ENCODE data around the gene DERL3.

DNA sequence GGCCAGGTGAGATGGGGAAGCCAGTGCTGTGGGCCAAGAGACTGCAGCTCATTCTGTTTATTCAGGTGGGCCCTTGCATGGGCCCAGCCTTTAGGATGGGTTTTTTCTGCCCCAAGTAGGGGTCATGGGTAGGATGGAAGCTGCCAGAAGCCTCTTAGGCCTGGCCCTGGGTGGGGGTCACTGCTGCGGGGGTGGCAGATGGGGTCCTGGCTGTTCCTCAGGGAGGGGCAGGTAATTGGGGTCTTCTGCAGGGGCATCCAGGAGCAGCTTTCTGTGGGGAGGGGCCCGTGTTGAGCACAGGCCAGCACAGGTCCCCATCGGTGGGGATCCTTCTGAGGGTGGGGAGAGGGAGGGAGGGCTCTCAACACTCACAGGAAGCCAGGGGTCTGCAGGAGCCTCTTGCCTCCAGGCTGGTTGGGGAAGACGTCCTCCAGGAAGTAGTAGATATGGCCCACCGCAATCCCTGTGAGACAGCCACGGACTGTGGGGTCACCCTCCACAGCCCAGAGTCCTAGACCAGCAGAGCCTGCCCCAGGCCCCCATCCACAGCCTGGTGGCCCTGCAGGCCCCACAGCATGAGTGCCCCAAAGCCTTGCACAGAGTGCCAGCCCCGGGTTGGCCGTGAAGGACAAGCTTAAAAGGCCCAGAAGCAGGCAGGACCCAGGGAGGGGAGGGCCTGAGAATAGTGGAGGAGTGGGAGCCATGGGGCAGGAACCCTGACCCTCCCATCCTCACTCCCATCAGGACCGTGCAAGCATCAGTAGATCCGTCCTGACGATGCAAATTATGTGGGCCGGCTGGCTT, 1.9 kb downstream of the DERL3 start:
- TF ChIP-seq, protein P1, sequence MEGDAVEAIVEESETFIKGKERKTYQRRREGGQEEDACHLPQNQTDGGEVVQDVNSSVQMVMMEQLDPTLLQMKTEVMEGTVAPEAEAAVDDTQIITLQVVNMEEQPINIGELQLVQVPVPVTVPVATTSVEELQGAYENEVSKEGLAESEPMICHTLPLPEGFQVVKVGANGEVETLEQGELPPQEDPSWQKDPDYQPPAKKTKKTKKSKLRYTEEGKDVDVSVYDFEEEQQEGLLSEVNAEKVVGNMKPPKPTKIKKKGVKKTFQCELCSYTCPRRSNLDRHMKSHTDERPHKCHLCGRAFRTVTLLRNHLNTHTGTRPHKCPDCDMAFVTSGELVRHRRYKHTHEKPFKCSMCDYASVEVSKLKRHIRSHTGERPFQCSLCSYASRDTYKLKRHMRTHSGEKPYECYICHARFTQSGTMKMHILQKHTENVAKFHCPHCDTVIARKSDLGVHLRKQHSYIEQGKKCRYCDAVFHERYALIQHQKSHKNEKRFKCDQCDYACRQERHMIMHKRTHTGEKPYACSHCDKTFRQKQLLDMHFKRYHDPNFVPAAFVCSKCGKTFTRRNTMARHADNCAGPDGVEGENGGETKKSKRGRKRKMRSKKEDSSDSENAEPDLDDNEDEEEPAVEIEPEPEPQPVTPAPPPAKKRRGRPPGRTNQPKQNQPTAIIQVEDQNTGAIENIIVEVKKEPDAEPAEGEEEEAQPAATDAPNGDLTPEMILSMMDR (IDR thresholded peaks at IDR 0.05), result no peak
- no peak for TF ChIP-seq EP300 (IDR thresholded peaks at IDR 0.05; ENCODE audit: low read depth)

All from transverse colon (tissue), 3 donors.